PC-3 (cell line): ENCODE results near the gene KRT40. TPM values are rescaled to one million over a fixed set of nuclear protein-coding genes. Genes with fewer than 3 reads are reported as not detected.

Experiments used
- ATAC-seq: fragments of 200-7000 bp; cut with Tn5 transposase; 2 replicates; pipeline ENCODE4 v1.9.1; 2020; ENCODE audit warnings: mild to moderate bottlenecking, moderate library complexity
- BruUV-seq: library from RNA; stranded (reverse); fragments of 400-500 nt; replicated peaks from 2 replicates; lab custom pipeline; 2021; lab: Mats Ljungman, UMichigan
- CTCF ChIA-PET: fragments of 300-600 bp; sonication (Branson Sonifier 250); formaldehyde crosslinking; loops from one replicate; lab custom pipeline; 2022; ENCODE audit warnings: antibody characterized with exemption; lab: Charles Lee
- POLR2A ChIA-PET: fragments of 300-600 bp; sonication (Branson Sonifier 250); formaldehyde crosslinking; loops from one replicate; lab custom pipeline; 2022; ENCODE audit warnings: antibody characterized with exemption; ENCODE audit not compliant: unreplicated experiment; lab: Charles Lee
- DNase-seq: peaks from one replicate; pipeline ENCODE4 v3.0.0-alpha.2; 2015
- H2AFZ ChIP-seq: fragments of 300-600 bp; sonication (generic); 2 replicates; pipeline ENCODE4 v1.6.0; 2016; ENCODE audit warnings: antibody characterized with exemption, low read length
- H3F3A ChIP-seq: fragments of 300-600 bp; sonication (generic); one replicate; pipeline ENCODE4 v1.6.0; 2017; ENCODE audit warnings: antibody characterized with exemption, low read length, control low read depth, mild to moderate bottlenecking; ENCODE audit not compliant: unreplicated experiment
- H3K27ac ChIP-seq: fragments of 300-600 bp; sonication (generic); 2 replicates; pipeline ENCODE4 v1.5.1; 2016; ENCODE audit warnings: mild to moderate bottlenecking, low read length
- H3K27me3 ChIP-seq: fragments of 300-600 bp; sonication (generic); 2 replicates; pipeline ENCODE4 v1.6.1; 2016; ENCODE audit warnings: low read length, mixed read lengths
- H3K36me3 ChIP-seq: fragments of 300-600 bp; sonication (generic); 2 replicates; pipeline ENCODE4 v1.6.1; 2016; ENCODE audit warnings: low read depth, mixed run types, low read length, mixed read lengths
- H3K4me1 ChIP-seq: fragments of 300-600 bp; sonication (generic); 2 replicates; pipeline ENCODE4 v1.5.1; 2016; ENCODE audit warnings: low read length; ENCODE audit not compliant: insufficient read depth
- H3K4me2 ChIP-seq: fragments of 300-600 bp; sonication (generic); 2 replicates; pipeline ENCODE4 v1.6.0; 2016; ENCODE audit warnings: low read length
- H3K4me3 ChIP-seq: fragments of 300-600 bp; sonication (generic); 2 replicates; pipeline ENCODE4 v1.5.1; 2016; ENCODE audit warnings: mild to moderate bottlenecking, low read length, mixed read lengths
- H3K79me2 ChIP-seq: fragments of 300-600 bp; sonication (generic); 2 replicates; pipeline ENCODE4 v1.6.1; 2017; ENCODE audit warnings: low read length, mixed read lengths
- H3K9ac ChIP-seq: fragments of 300-600 bp; sonication (generic); 2 replicates; pipeline ENCODE4 v1.6.0; 2016; ENCODE audit warnings: mild to moderate bottlenecking, low read length
- H3K9me2 ChIP-seq: fragments of 300-600 bp; sonication (generic); replicated peaks from 2 replicates; pipeline ENCODE4 v1.6.1; 2016; ENCODE audit warnings: mixed run types, low read length, mixed read lengths
- H3K9me3 ChIP-seq: fragments of 300-600 bp; sonication (generic); 2 replicates; pipeline ENCODE4 v1.6.1; 2016; ENCODE audit warnings: low read length, mixed read lengths
- H4K20me1 ChIP-seq: fragments of 300-600 bp; sonication (generic); 2 replicates; pipeline ENCODE4 v1.6.1; 2016; ENCODE audit warnings: low read length, mixed read lengths
- EZH2 ChIP-seq: fragments of 300-600 bp; sonication (generic); IDR thresholded peaks from one replicate; pipeline ENCODE4 v1.6.1; 2017; ENCODE audit warnings: antibody characterized with exemption, mild to moderate bottlenecking, low read length; ENCODE audit not compliant: unreplicated experiment
- EZH2phosphoT487 ChIP-seq: fragments of 300-600 bp; sonication (generic); IDR thresholded peaks from 2 replicates; pipeline ENCODE4 v1.6.1; 2018; ENCODE audit warnings: mild to moderate bottlenecking, antibody characterized with exemption, low read length, borderline replicate concordance
- intact Hi-C: fragments of 100-400 bp; cut with micrococcal nuclease; formaldehyde crosslinking; loops from 2 replicates; pipeline ENCODE4 v1.9.0; 2023
- total RNA-seq: library from RNA; depleted of rRNA; stranded (reverse); fragments of >200 nt; gene quantifications from 2 replicates; pipeline ENCODE4 v1.2.3, GENCODE V29; 2014; rRNA removed
- TF ChIP-seq, protein P1 (sequence below): fragments of 300-600 bp; sonication (generic); conservative IDR thresholded peaks from 2 replicates; pipeline ENCODE4 v1.5.1; 2017; ENCODE audit warnings: antibody characterized with exemption, low read depth, mild to moderate bottlenecking, low read length

The KRT40 gene
- total RNA-seq, 1 experiment from 2014 or later: not detected

DNA sequence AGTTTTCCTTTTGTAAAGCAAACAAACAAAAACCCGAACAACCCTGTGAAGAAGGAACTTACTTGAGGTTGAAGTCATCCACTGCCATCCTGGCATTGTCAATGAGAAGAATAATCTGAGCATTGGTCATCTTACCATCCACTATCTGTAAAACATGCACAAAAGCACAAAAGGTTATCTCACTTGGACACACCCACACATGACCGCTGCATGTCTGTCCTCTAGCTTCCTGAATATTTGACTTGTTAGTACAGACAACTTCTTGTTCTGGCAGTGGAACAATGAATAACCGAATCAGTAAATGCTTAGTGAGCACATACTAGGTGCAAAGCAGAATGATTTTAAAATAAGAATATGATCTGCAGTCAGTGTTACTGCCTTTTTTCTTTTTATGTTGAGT, 52.8 kb downstream of the KRT40 start:
- CTCF ChIA-PET: no interaction called here
- H3K4me2 ChIP-seq: no peak overlapping the region
- POLR2A ChIA-PET: no interaction called here
- H2AFZ ChIP-seq: no peak overlapping the region
- H3K79me2 ChIP-seq: no peaks in the 10 kb centered on the region
- H3K9me2 ChIP-seq: no peaks in the 10 kb centered on the region
- no peaks in the 10 kb centered on the region for H3K36me3 ChIP-seq
- intact Hi-C loops: no loop called here
- no peak overlapping the region for H3K9ac ChIP-seq
- no TSS peak for BruUV-seq
- no peaks in the 10 kb centered on the region for H3F3A ChIP-seq
- ATAC-seq (no peak), DNase-seq (no peak)
- H3K27me3 ChIP-seq: no peaks in the 10 kb centered on the region
- no peak overlapping the region for H3K4me3 ChIP-seq
- TF ChIP-seq, protein P1, sequence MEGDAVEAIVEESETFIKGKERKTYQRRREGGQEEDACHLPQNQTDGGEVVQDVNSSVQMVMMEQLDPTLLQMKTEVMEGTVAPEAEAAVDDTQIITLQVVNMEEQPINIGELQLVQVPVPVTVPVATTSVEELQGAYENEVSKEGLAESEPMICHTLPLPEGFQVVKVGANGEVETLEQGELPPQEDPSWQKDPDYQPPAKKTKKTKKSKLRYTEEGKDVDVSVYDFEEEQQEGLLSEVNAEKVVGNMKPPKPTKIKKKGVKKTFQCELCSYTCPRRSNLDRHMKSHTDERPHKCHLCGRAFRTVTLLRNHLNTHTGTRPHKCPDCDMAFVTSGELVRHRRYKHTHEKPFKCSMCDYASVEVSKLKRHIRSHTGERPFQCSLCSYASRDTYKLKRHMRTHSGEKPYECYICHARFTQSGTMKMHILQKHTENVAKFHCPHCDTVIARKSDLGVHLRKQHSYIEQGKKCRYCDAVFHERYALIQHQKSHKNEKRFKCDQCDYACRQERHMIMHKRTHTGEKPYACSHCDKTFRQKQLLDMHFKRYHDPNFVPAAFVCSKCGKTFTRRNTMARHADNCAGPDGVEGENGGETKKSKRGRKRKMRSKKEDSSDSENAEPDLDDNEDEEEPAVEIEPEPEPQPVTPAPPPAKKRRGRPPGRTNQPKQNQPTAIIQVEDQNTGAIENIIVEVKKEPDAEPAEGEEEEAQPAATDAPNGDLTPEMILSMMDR: no peak
- TF ChIP-seq EZH2phosphoT487: no peak
- no peak for TF ChIP-seq EZH2
- no peaks in the 10 kb centered on the region for H3K4me1 ChIP-seq
- no peaks in the 10 kb centered on the region for H4K20me1 ChIP-seq
- no peak overlapping the region for H3K27ac ChIP-seq
- H3K9me3 ChIP-seq: no peaks in the 10 kb centered on the region

Other genes starting within 250 kb of the KRT40 start
- gene KRT25, start 229.0 kb downstream of the KRT40 start, total RNA-seq: not detected in 2 replicates
- not detected in 2 replicates for gene KRT26, start 212.1 kb downstream of the KRT40 start, total RNA-seq
- not detected in 2 replicates for gene KRT27, start 201.8 kb downstream of the KRT40 start, total RNA-seq
- not detected in 2 replicates for gene KRT28, start 184.4 kb downstream of the KRT40 start, total RNA-seq
- 18.3 and 24.8 TPM in 2 replicates for gene KRT10, start 161.7 kb downstream of the KRT40 start, total RNA-seq
- gene KRT12, start 117.1 kb downstream of the KRT40 start, total RNA-seq: not detected in 2 replicates
- gene KRT20, start 99.1 kb downstream of the KRT40 start, total RNA-seq: 0.18 TPM in 1 of 2 replicates, not detected in the other
- not detected in 2 replicates for gene KRT23, start 46.7 kb downstream of the KRT40 start, total RNA-seq
- gene KRT39, start 17.4 kb downstream of the KRT40 start, total RNA-seq: not detected in 2 replicates
- gene KRTAP3-3, start 9.8 kb upstream of the KRT40 start, total RNA-seq: not detected in 2 replicates
- gene KRTAP3-2, start 15.6 kb upstream of the KRT40 start, total RNA-seq: not detected in 2 replicates
- 1.6 TPM in 1 of 2 replicates, not detected in the other for gene KRTAP3-1, start 24.8 kb upstream of the KRT40 start, total RNA-seq
- 0.51 TPM in 1 of 2 replicates, not detected in the other for gene KRTAP1-5, start 42.9 kb upstream of the KRT40 start, total RNA-seq
- gene KRTAP1-4, start 45.9 kb upstream of the KRT40 start, total RNA-seq: not detected in 2 replicates
- gene KRTAP1-3, start 50.5 kb upstream of the KRT40 start, total RNA-seq: not detected in 2 replicates
- gene KRTAP1-1, start 57.1 kb upstream of the KRT40 start, total RNA-seq: not detected in 2 replicates
- not detected in 2 replicates for gene KRTAP2-1, start 63.0 kb upstream of the KRT40 start, total RNA-seq
- gene KRTAP2-2, start 70.9 kb upstream of the KRT40 start, total RNA-seq: not detected in 2 replicates
- 10.8 and 12.4 TPM in 2 replicates for gene KRTAP2-3, start 75.8 kb upstream of the KRT40 start, total RNA-seq
- gene KRTAP2-4, start 81.6 kb upstream of the KRT40 start, total RNA-seq: not detected in 2 replicates
- gene KRTAP4-7, start 99.8 kb upstream of the KRT40 start, total RNA-seq: not detected in 2 replicates
- gene KRTAP4-8, start 113.8 kb upstream of the KRT40 start, total RNA-seq: not detected in 2 replicates
- gene KRTAP4-16, start 117.9 kb upstream of the KRT40 start, total RNA-seq: not detected in 2 replicates
- gene KRTAP4-9, start 121.1 kb upstream of the KRT40 start, total RNA-seq: not detected in 2 replicates
- gene KRTAP4-11, start 134.0 kb upstream of the KRT40 start, total RNA-seq: not detected in 2 replicates
- not detected in 2 replicates for gene KRTAP4-12, start 139.9 kb upstream of the KRT40 start, total RNA-seq
- gene KRTAP4-6, start 156.2 kb upstream of the KRT40 start, total RNA-seq: not detected in 2 replicates
- gene KRTAP4-5, start 165.5 kb upstream of the KRT40 start, total RNA-seq: not detected in 2 replicates
- not detected in 2 replicates for gene KRTAP4-4, start 176.4 kb upstream of the KRT40 start, total RNA-seq
- not detected in 2 replicates for gene KRTAP4-3, start 183.9 kb upstream of the KRT40 start, total RNA-seq
- not detected in 2 replicates for gene KRTAP4-2, start 193.9 kb upstream of the KRT40 start, total RNA-seq
- not detected in 2 replicates for gene KRTAP4-1, start 200.6 kb upstream of the KRT40 start, total RNA-seq
- not detected in 2 replicates for gene KRTAP9-1, start 205.6 kb upstream of the KRT40 start, total RNA-seq
- not detected in 2 replicates for gene KRTAP9-2, start 242.3 kb upstream of the KRT40 start, total RNA-seq
- not detected in 2 replicates for gene KRTAP9-3, start 248.1 kb upstream of the KRT40 start, total RNA-seq